GM19463 (cell line): ENCODE results near the gene WDR18.

Experiments
- ATAC-seq: cut with Tn5 transposase; IDR thresholded peaks from one replicate; pipeline ENCODE4 v1.9.1; 2021; ENCODE audit warnings: mild to moderate bottlenecking, moderate library complexity; ENCODE audit not compliant: unreplicated experiment

Gene WDR18

DNA sequence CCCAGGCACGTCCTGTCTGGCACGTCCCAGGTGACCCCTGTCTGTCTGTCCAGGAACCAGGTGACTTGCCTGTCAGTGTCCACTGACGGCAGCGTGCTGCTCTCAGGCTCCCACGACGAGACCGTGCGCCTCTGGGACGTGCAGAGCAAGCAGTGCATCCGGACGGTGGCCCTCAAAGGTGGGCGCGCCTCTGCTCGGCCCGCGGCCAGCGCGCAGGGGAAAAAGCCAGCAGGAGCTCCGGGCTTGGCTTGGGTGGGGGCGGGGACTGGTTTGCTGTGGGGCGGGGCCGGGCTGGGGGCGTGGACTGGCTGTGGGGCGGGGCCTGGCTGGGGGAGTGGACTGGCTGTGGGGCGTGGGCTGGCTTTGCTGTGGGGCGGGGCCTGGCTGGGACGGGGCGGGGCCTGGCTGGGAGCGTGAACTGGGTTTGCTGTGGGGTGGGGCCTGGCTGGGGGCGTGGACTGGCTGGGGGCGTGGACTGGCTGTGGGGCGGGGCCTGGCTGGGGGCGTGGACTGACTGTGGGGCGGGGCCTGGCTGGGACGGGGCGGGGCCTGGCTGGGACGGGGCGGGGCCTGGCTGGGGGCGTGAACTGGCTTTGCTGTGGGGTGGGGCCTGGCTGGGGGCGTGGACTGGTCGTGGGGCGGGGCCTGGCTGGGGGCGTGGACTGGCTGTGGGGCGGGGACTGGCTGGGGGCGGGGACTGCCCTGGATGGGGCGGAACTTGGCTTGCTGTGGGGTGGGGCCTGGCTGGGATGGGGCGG lies 7.2 kb downstream of the WDR18 start:
- ATAC-seq = no peak

GRCh38 chr19:991932-992669 lies 8.0 kb downstream of the WDR18 start:
- no peak for ATAC-seq

DNA sequence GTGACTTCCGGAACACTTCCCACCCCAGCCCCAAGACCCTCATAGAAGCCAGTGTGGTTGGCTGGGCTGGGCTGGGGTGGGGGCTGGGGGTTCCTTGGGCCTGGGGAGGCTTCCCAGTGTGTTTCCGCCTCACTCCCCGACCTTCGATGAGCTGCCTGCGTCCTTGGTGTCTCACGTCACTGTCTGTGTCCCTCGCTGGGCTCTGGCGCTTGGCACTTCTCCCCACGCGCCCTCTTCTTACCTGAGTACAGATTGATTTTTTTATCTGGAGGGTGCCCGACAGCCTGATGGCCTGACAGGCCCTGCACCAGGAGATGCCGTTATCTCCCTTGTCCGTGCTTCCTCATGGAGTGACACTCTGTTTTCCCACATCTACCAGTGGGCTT lies 8.5 kb downstream of the WDR18 start:
- no peak for ATAC-seq

DNA sequence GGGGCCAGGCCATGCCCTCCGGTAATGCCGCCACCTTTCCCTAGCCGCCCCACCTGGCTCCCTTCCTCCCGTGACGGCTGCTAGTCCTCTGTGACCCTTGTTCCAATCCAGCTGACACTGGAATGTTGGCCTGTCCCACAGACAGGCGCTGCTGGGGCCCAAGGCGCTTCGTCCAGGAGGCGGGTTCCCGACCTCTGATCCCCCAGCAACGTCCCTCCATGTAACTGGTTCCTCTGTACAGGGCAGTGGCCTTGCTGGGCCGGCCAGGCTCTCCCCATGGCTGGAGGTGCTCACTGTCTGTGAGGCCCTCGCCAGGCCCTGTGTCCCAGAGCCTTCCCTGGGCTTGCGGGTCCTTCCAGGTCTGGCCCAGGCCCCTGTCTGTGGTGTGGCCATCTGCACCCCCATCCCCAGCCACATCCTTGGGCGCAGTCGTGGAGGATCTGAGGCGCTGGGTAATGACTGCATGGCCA lies 9.3 kb downstream of the WDR18 start:
- no peak for ATAC-seq

- no peak for ATAC-seq
Measured at GRCh38 chr19:993831-994393, 9.8 kb downstream of the WDR18 start.

- no peak for ATAC-seq
Measured at GRCh38 chr19:994516-994915, 10.4 kb downstream of the WDR18 start.

DNA sequence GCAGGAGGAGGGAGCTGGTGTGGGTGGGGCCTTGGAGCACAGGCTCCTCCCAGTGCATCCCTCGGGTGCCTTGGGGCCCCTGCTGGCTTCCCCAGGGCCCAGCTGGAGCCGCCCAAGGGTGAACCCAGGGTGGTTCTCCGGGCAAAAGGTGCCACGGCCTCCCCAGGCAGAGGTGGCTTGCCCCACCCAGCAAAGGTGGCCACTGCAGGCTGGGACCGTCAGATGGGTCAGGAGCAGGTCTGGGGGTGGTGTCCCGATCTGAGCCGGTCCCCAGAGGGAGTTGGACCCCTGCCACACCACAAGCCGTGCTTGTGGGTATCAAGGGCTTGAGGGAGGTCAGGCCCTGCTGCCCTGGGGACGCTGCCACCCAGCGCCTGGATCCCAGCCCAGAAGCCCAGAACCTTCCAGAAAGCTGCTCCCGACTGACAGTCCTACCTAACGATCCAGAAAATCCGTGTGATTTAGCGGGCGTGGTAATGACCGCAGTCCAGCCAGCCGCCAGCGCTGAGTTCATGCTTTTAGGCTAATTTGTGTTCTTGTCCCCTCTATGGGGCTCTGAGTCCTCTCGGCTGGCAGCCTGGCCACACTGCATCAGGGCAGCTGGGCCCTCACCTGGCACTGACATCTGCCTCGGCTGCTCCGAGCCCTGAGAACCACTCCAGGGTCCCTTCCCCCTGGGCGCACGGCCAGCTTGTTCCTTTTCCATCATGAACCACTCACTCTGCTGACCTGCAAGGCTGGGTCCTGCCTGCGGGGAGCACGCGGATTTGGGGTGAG lies 11.1 kb downstream of the WDR18 start:
- no peak for ATAC-seq

DNA sequence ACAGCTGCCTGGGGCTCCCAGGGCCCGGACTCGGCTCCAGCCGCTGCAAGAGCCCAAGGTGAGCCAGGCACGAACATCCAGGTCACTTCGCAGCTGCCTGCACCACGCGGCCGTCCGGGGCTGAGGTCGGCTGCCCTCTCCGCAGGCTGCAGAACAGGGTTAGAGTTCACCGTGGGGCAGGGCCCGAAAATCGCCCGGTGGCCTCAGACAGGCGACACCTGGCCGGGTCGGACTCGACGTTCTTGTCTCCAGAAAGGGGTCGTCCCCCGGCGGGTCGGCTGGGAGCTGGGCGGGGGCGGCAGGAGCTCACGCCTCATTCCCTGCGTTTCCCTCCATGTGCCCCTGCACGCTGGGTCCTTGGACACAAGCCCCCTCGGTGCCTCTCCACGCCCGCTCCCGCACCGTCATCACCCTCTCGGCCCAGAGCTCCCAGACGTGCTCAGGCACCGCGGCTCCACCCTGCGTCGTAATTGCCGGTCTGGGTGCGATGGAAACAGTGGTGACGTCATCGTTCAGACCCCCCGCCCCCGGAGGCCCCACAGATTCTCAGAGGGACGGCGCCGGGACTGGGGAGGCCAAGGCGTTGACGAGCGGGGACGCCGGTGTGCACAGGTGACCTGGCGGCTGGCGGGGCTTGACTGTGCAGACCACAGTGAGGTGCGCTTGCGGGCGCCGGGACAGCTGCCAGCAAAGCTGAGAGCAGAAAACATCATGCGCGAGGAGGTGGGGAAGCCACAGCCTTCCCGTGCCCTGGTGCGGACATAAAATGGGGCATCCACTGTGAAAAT lies 12.1 kb downstream of the WDR18 start:
- no peak for ATAC-seq

GRCh38 chr19:998064-998463 lies 13.9 kb downstream of the WDR18 start:
- no peak for ATAC-seq

- no peak for ATAC-seq
Measured at GRCh38 chr19:999379-999719, 15.2 kb downstream of the WDR18 start.

DNA sequence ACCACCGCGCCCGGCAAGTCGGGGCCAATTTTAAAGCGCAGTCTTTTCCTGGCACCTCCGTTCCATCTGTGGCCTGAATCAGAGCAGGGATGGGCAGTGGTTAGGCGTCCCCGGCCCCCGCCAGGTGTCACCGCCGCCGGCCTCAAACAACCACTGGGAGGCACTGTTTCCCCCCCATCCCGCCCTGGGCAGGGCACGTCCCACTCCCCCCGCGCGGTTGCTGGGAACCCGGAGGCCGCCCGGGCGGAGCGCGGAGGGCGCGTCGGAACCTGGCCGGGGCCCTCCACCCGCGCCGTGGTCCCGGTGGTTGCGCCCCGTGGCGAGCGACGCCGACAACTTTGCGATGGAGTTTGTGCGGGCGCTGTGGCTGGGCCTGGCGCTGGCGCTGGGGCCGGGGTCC lies 15.9 kb downstream of the WDR18 start, which contains the start of gene GRIN3B:
GRIN3B (plus strand) TSS at position 325 of the 400 bp plus-strand sequence; CDS start at position 344, 19 bp downstream.
- no peak for ATAC-seq

DNA sequence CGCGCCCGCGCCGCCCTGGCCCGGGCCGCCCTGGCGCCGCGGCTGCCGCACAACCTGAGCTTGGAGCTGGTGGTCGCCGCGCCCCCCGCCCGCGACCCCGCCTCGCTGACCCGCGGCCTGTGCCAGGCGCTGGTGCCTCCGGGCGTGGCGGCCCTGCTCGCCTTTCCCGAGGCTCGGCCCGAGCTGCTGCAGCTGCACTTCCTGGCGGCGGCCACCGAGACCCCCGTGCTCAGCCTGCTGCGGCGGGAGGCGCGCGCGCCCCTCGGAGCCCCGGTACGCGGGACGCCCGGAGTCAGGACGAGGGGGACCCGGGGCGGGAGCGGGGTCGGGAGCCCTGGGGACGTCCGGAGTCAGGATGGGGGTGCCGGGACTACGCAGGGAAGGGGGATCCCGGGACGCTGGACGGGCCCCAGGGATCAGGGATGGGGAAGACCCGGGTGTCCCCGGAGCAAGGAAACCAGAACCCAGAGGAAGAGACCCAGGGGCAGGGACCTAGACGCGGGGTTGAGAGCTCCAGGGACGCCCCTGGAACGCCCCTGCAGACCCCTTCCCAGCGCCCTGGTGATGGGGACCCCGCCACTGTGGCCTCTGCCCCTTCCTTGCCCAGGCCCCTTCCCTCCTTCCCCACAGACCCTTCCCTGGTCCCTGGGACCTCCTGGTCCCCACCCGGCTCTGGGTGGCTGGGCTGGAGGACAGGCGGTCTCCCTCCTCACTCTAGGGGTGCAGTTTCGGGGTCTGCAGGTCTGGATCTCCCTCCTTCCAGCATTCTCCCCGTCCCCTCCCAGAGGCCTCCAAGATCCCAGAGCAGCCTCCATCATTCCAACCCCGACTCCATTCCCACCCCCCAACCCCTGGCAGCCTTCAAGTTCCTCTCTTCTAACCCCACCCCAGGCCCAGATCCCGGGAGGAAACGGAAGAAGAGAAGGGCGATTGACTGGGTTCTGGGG lies 16.7 kb downstream of the WDR18 start:
- ATAC-seq = no peak

GRCh38 chr19:1001538-1002166 lies 17.5 kb downstream of the WDR18 start:
- no peak for ATAC-seq

DNA sequence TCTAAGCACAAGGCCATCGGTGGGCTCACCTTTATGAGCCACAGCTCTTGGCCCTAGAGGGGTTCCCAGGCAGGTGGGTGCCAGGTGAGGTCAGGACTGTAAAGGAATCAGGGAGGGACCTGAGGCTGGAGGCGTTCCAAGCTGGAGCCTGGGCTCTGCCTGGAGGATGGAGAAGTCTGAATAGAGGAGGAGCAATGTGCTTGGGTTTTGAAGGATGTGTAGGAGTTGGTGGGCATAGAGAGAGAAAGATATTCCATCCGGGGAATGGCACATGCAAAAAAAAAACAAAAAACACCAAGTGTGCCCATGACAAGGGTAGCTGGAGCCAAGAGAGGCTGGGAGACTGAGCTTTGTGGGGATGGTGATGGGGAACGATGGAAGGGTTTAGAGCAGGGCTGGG lies 18.5 kb downstream of the WDR18 start:
- no peak for ATAC-seq

GRCh38 chr19:1003283-1003682 lies 19.1 kb downstream of the WDR18 start:
- ATAC-seq = no peak

- ATAC-seq = no peak
Measured at GRCh38 chr19:1004204-1004802, 20.2 kb downstream of the WDR18 start.

DNA sequence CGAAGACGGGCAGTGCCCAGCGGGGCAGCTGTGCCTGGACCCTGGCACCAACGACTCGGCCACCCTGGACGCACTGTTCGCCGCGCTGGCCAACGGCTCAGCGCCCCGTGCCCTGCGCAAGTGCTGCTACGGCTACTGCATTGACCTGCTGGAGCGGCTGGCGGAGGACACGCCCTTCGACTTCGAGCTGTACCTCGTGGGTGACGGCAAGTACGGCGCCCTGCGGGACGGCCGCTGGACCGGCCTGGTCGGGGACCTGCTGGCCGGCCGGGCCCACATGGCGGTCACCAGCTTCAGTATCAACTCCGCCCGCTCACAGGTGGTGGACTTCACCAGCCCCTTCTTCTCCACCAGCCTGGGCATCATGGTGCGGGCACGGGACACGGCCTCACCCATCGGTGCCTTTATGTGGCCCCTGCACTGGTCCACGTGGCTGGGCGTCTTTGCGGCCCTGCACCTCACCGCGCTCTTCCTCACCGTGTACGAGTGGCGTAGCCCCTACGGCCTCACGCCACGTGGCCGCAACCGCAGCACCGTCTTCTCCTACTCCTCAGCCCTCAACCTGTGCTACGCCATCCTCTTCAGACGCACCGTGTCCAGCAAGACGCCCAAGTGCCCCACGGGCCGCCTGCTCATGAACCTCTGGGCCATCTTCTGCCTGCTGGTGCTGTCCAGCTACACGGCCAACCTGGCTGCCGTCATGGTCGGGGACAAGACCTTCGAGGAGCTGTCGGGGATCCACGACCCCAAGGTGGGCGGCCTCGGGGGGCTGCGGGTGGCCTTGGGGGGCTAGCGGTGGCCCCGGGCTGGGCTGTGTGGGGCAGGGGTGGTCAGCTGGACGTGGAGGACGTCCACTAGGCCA lies 20.9 kb downstream of the WDR18 start:
- ATAC-seq = no peak
